Amniotic epithelial cell (primary cell): ENCODE measurements around the gene CHRM5.
"Not testable (repeated sequence)": the region's sequence is repeated elsewhere in the genome, so short reads cannot be mapped to it uniquely, and the experiment has no call there.

Source experiments
- DNase-seq: peaks from one replicate; pipeline ENCODE4 v3.0.0-alpha.2; 2010; ENCODE audit warnings: low read depth

Gene CHRM5

DNA sequence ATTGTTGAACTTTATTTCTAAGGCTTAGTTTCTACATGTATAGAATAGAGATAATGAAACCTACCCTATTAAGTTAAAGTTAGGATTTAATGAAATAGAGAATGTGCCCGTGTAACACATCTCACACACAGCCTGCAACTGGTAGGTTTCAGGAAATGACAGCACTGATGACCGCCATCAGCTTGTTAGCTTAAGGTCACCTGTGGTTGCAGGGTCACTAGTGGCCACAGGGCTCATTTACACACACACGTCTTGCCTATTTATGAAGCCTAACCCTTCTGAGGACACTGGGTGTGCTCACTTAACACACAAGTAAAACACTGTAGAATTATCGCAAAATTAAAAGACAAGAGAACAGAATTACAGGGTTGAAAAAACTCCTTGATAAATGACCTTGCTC lies 20.1 kb downstream of the CHRM5 start:
- DNase-seq, result no peak

DNA sequence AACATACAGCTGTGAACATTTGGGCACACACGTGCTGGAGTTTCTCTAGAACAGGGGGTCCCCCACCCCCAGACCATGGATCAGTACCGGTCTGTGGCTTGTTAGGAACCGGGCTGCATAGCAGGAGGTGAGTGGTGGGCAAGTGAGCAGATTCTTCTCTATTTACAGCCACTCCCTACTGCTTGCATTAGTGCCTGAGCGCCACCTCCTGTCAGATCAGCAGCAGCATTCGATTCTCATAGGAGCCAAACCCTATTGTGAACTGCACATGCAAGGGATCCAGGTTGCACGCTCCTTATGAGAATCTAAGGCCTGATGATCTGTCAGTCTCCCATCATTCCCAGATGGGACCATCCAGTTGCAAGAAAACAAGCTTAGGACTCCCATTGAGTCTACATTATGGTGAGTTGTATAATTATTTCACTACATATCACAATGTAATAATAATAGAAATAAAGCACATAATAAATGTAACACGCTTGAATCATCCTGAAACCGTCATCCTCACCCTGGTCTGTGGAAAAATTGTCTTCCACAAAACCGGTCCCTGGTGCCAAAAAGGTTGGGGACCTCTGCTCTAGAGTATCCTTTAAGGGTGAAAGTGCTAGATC lies 25.8 kb downstream of the CHRM5 start:
- DNase-seq, result peak; percentile 58

DNA sequence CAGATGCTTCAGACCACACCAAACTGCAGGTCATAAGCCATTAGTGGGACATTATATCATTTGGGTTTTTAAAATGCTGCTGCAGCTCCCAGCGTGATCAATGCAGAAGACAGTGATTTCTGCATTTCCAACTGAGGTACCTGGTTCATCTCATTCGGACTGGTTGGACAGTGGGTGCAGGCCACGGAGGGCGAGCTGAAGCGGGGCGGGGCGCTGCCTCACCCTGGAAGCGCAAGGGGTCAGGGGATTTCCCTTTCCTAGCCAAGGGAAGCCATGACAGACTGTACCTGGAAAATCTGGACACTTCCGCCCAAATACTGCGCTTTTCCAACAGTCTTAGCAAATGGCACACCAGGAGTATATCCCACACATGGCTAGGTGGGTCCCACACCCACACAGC lies 27.4 kb downstream of the CHRM5 start:
- DNase-seq, result not testable (repeated sequence)

DNA sequence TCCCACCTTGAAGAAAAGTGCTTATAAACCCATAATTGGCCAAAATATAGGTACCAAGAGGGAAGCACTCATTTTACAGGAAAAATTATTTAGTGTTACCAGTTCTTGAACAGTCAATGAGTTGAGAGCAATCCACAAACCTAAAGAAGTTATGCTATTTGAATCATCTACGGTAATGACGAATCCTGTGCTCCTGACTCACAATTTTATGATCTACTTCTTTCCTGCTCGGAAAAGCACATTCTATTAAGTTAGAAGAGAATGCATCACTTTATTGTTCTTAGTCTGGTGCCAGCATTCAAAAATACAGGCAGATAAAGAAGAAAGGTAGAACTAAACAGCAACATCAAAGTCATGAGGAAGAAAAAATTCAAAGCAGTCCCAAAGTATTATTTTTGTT lies 33.2 kb downstream of the CHRM5 start:
- DNase-seq, result no peak

DNA sequence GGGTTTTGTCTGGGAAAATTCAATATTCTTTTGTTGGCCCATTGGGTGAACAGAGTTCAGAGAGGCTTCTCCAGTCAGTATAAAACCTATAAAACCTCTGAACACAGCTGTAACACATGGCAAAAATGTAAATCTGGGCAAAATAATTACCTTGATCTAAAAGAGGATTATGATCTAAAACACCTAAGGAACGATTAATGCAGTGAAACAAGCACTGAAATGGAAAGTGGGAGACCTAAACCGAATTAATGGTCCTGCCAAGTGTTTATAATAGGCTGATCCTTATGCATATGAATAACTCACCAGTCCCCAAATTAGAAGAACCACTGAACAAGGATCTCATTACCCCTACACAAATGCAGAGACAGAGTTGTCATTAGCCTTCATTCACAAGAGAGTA lies 38.1 kb downstream of the CHRM5 start:
- no peak for DNase-seq

DNA sequence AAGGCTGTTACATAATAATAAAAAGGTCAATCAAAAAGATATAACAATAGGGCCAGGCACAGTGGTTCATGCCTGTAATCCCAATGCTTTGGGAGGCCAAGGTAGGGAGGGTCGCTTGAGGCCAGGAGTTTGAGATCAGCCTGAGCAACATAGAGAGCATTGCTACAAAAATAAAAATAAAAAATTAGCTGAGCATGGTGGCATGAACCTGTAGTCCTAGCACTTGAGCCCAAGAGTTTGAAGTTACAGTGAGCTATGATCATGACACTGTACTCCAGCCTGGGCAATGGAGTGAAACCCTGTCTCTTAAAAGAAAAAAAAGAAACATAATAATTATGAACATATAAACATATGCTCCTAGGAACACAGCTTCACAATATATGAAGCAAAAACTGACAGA lies 41.4 kb downstream of the CHRM5 start:
- DNase-seq, result no peak

DNA sequence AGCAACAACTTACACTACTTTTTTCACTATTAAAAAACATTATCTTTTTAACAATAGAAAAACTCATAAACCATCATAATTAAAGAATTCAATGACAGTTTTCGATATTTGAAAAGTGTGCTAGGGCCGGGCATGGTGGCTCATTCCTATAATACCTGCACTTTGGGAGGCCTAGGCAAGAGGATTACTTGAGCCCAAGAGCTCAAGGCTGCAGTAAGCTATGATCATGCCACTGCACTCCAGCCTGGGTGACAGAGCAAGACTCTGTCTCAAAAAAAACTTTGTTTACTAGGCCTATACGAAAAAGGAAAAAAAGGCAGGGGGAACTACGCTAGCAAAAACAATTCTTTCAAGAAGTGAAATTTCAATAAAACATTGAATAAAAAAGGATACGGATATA lies 42.6 kb downstream of the CHRM5 start:
- DNase-seq, result no peak

DNA sequence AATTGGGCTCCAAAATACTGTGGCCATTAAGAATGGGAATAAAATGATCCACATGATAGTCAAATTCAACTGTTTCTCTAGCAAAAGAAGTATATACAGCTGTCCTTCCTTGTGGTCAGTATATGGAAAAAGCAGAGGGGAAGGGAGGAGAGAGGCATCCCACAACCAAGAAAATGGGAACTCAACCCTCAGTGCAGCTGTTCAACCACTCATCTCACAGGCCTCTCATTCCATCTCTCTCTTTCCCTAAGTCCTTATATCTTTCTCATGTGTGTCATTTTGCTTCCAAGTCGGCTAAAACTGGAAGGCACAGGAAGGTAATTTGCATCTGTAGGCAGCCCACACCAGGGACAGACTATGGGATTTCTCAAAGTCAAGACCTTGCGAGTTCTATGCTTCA lies 43.2 kb downstream of the CHRM5 start:
- DNase-seq, result no peak

DNA sequence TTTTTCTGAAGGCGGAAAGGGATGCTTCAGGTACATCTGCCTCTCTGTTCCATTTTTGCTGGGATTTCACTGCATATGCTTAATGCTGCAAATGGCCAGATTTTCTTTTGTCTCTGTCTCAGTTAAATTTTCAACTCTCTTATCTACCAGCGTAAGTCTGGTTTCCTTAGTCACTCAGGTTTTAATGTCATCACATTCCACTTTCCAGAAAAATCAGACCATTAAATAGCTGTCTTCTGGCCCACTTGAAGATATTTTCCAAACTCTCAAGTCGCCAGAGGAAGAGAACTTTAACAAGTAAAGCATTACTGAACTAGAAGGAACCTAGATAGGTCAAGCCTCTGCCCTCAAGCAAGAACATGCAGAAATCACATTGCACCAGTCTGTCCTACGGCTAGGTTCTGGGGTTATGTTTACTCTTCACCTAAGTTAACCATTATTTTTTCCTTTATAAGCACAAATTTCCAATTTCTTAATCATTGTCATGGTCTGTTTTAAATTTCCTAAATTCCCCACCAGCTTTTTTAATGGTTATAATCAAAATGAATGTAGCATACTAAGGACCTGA lies 44.2 kb downstream of the CHRM5 start:
- DNase-seq, result peak; percentile 27

DNA sequence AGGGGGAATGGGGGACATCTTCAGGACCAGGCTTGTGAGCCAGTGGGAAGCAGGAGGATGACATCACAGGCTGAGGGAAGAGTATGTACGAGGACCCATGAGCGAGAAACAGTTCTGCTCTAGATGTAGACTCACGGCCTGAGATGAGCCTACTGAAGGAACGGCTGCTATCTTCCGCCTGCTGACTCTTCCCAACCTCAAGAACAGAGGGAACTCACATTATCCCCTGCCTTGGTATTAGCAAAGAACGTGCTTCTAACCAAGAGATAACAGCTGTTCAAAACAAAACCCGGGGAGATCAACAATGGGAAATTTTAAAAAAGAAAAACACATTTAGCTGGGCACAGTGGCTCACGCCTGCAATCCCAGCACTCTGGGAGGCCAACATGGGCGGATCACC lies 45.4 kb downstream of the CHRM5 start:
- DNase-seq, result no peak

DNA sequence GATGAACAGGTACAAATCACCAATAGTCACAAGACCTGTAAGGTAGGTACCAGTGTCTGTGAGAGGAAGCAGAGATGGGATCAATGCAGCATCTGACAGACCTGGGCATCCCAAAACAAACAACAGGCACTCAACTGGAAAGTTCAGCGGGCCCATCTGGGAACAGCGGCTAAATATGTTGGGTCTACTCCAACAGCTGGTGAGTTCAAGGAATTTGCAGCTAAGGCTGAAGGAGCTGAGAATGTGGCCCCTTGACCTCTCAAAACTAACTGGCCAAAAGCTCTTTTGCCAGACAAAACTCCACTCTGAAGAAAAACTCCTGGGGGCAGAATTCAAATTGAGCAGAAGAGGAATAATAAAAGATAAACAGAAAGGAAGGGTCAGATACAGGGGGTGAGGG lies 46.3 kb downstream of the CHRM5 start:
- DNase-seq, result no peak

DNA sequence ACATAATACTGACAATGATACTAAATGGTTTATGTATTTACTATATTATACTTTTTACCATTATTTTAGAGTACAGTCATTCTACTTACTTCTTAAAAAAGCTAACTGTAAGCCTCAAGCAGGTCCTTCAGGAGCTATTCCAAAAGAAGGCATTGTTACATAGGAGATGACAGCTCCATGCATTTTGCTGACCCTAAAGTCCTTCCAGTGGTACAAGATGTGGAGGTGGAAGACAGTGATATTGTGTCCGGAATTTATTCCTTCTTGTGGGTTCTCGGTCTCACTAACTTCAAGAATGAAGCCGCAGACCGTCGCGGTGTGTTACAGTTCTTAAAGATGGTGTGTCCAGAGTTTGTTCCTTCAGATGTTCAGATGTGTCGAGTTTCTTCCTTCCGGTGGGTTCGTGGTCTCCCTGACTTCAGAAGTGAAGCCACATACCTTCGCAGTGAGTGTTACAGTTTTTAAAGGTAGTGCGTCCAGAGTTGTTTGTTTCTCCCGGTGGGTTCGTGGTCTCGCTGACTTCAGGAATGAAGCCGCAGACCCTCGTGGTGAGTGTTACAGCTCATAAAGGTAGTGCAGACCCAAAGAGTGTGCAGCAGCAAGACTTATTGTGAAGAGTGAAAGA lies 49.8 kb downstream of the CHRM5 start:
- no peak for DNase-seq

DNA sequence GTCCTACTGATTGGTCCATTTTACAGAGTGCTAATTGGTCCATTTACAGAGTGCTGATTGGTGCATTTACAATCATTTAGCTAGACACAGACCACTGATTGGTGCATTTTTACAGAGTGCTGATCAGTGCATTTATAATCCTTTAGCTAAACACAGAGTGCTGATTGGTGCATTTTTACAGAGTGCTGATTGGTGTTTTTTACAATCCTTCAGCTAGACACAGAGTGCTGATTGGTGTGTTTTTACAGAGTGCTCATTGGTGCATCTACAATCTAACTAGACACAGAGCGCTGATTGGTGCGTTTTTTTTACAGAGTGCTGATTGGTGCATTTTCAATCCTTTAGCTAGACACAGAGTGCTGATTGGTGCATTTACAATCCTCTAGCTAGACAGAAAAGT lies 50.4 kb downstream of the CHRM5 start:
- not testable (repeated sequence) for DNase-seq

DNA sequence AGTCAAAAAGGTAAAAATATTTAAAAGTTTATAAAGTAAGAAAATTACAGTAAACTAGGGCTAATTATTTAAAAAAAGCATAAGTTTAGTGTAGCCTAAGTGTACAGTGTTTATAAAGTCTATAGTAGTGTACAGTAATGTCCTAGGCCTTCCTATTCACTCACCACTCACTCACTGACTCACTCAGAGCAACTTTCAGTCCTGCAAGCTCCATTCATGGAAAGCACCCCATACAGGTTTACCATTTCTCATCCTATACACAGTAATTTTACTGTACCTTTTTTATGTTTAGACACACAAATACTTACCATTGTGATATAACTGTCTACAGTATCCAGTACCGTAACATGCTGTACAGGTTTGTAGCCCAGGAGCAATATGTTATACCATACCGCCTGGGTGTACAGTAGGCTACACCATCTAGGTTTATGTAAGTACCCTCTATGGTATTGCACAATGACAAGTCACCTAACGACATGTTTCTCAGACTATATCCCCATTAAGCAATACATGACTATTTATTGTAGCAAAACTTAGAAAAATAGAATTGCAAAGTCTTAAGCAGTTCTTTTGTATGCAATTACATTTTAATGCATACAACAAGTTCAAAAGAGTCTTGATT lies 51.2 kb downstream of the CHRM5 start:
- DNase-seq, result no peak

DNA sequence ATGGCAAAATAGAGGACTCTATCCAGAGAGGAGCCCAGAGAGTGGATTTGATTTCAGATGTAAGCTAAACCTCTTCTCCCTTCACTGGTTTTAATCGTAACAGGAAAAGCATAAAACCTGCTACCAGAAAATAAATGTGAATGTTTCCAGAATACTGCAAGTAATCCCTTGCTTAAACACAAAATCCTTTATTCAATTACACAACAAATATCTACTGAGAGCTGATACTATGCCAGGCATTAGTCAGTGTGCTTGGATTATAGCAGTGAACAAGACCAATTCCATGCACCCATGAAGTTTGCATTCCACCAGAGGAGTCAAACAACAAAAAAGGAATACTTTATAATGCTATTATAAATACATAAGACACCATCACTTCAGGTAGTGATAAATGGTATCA lies 55.6 kb downstream of the CHRM5 start:
- DNase-seq, result peak; percentile 79

DNA sequence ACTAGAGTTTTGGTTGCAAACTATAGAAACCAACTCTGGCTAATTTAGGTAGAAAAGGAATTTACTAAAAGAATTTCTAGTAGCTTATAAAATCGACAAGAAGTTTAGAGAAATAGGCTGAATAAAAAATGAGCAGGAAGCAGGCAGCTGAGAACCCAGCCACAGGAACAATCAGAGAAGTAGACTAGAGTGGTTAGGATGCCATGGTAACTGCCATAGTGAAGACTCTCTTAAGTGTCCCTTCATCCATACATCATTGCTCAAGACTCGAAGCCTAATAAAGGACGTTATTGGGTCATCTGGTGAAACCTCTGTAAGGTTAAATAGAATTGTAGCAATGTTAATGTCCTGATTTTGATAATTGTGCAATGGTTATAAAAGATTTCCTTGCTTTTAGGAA lies 57.0 kb downstream of the CHRM5 start:
- DNase-seq, result no peak

DNA sequence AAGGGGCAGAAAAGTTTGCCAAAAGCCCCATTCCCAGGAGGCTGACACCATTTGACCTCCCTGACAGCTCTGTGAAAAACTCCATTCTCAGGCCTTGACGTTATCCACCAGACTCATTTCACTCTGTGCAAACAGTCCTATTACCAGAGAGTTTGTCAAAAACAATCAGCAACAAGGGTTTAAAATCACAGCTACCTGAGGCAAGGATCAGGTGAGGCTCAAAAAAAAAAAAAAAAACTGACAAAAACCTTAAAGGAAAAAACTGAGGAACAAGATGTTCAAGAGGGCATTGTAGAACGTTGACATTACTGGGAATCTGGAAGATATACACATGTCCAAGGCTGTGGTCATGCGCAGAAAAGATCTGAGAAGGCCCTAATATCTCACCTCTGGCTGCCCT lies 59.3 kb downstream of the CHRM5 start:
- DNase-seq, result no peak

DNA sequence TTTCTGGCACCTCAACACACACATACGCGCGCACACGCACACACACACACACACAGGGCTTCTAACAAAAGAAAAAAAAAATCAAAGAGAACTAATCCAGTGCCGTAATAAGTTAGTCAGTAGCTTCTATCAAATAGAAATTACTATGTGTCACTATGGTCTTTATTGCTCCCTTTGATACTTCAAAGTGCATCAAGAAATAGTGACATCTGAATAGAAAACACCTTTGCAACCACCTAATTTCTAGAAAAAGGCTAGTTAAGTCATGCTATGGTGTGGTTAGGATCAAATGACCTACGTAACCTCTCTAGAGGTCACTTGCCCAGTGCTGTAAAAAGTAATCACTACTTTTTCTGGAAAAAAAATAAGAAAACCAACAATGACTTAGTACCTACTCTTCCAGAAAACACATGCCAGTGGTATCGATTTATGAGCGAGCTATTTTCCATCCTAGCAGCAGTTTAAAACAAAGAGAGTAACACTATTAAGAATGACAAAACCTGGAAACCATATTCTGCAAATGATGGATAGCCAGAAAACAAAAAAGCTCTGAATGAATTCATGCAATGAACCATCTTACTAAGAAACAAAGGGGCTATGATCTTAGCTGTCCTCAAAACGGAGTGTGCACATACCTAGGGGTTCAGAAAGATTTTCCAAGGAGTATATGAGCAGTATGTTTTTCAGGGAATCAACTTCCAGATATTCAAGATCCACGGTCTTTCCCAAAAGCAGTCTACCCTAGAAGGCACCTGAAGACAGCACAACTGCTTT lies 63.9 kb downstream of the CHRM5 start:
- DNase-seq, result no peak

DNA sequence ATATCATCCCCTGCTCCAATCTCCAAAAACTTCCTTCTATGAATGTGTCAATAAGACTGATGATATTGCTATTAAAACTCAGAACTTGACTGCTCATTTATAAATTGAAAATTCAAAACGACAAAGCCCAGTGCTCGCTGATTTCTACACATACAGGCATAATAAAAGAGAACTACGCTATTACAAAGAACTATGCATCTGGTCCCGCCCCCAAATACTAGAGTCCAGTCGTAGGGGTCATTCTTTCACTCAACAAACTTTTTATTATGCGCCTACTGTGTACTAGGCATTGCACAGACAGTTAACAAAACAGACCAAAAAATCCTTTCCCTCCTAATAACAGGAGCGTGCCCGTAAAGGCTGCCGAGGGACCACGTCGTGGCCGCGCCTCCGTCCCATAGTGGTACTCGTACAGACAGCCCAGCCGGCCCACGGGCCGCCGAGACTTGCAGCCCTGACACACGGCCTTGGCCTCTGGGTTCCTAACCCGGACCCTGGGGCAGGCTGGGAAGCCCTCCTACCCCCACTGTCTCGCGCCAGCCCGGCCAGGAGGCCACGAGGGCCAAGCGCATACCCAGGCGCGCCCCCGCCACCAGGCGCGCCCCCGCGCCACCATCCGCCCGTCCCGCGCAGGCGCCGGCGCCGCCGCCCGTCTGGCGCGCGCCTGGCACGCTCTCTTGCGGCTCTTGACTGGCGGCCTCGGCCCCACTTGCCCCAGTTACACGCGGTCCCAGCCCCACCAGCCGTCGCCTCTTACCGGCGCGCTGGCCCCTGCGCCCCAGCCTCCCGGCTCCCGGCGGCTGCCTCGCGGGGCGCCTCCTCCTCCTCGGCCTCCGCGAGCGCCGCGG lies 70.0 kb downstream of the CHRM5 start:
- peak; percentile 72 for DNase-seq

DNA sequence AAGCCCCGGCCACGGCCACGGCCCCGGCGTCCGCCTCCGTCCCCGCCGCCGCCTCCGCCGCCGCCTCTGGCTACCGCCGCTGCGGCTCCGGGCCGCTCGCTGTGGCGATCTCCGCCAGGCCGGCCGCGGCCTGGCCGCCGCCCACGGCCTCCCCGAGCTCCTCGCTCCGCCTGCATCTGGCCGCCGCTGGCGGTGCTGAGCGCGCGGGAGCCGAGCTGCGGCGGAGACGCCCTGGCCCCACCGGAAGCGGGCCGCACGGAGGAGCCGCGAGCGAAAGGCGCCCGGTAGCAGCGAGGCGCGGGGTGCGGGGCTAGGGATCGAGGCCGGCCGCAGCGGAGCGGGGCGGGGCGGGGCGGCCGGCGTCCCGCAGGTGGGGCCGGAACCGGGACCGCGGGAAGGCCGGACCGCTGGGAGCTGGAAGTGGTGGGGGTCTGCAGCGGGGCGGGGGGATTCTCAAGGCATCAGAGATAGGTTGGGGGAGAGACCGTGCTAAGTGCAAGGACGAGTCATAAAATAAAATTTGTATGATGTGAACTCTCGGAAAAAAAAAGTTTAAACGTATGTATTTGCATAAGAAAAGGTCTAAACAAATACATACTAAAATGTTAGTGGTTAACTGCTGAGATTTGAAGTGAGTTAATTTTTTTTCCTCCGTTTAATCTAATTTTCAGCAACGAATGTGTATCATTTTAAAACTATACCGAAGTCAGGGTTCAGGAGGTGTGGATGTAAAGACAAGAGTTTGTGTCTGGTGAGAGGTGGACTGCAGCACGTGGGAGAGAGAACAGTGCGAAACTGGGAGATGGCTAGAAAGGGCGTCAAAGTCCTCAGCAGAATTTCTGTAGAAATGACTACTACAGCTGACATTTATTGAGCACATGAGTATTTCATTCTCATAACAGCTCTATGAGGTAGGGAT lies 70.8 kb downstream of the CHRM5 start, which contains the start of gene AVEN:
TSS of gene AVEN (minus strand) at position 334 of the 919 bp plus-strand sequence. CDS start at position 176, 158 bp downstream.
- peak; percentile 45 for DNase-seq

DNA sequence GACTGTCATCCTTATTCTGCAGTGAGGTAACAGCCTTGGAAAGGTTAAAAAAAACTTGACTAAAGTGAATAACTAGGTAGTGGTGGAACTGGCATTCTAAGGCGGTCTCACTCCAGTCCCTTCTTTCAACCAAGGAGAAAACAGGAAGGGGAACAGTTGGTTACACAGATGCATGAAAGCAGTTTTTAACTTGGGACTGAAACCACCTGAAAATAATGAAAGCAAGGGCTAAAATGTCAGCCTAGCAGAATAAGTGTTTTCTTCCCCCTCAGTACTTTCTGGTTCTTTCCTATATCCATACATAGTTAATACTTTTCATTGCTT lies 71.5 kb downstream of the CHRM5 start:
- no peak for DNase-seq
